NCI-H2196 treated with DMSO at 0.1 percent for 48 hours (cell line): ENCODE data around the gene P2RY2.

ENCODE experiments used
- DNase-seq: peaks from one replicate; lab custom pipeline; 2025; ENCODE audit not compliant: unreplicated experiment; lab: John Stamatoyannopoulos, UW

Gene P2RY2

DNA sequence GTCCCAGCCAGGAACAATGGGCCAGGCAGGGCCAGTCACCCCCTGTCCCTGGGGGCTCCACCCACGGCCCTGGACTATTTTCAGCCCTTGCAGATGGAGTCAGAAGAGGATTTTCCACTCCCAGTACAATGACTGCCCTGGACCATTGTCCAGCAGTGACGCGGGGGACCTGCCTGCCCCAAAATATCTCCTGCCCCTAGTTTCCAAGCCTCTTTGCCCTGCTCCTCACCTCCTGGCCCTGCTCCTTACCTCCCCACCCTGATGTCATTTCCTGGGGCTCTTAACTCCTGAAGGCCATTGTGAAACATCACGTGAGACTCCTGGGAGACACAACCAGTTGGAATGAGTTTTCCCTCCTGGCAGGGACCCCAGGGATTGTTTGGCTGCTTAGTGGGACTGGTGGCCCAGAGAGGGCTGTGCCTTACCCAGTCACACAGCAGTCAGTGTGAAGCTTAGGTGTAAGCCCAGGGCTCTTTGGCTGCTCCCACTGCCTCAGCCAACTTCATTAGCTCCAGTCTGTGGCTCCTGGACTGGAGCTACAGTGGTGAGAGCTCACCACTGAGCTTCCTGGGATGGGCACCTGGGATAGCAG is 22.2 kb downstream of the P2RY2 start:
- no peak for DNase-seq

DNA sequence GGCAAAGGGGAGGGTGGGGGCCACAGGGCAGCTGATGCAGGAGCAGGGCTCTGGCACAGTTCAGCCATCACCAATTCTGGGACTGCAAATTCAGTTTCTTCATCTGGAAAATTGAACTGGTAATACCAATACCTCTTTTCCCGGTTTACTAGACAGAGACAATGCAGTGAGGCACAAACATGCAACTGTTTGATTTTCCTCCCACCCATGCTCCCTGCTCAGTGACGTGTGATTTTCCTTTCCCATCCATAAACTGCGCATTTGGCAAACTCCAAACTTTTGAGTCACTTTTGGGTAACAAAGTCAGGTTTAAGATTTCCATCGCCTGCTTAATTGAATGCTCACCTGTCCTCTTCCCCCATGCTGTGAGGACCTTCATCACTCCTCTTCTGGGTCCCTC is 23.2 kb downstream of the P2RY2 start:
- no peak for DNase-seq

DNA sequence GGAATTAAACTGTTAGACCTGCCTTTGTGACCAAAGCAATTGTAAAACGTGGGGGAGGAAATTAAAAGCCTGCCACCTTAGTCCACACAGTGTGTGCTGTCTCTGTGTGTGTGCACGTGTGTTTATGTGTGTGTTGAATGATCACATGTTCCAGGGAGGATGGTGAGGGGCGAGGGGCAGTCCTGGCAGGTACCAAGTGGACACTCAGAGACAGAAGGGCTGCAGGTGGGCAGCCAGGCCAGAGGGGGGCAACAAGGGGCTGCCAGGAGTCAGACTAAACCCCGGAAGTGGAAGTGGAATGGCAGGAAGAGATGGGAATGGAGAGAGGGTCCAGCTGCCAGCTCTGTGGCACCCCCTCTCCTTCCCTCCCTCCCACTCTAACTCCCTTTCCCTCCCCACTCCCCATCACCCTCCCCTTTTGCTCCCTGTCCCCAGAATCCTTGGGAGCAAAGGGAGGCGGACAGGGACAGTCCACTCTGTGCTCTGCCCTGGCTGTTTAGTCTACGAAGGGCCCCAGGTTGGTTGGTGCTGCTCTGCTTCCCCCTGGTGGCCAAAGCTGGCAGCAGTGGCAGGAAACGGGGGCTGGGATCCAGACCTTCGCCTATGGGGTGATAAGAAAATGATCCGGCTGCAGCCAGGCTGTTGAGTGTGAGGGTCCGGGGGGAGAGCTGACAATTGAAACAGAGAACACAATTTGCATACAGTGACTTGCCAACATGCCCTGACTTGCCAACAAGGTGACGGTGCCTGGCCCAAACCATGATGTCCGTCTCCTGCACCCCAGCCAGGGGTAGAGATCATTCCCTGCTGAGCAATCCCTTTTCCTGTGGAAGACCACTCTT is 24.4 kb downstream of the P2RY2 start:
- peak; percentile 24 for DNase-seq

DNA sequence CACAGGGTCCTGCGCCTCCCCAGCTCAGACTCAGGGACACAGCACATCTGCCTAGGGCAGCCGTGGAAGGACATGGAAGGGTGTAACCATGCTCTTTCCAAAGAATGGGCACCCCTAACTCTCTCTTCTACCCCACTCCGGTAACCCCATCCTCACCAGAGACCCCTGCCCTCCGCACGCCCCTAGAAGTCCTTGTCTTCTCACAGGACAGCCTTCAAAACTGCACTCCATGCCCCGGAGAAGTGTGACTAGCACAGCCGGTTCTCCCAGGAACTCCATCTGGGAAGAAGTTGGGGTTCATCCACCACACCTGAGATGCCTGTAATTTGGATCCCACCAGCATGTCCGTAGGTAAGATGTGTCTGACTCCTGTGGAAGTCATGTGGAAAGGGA is 25.0 kb downstream of the P2RY2 start:
- no peak for DNase-seq

DNA sequence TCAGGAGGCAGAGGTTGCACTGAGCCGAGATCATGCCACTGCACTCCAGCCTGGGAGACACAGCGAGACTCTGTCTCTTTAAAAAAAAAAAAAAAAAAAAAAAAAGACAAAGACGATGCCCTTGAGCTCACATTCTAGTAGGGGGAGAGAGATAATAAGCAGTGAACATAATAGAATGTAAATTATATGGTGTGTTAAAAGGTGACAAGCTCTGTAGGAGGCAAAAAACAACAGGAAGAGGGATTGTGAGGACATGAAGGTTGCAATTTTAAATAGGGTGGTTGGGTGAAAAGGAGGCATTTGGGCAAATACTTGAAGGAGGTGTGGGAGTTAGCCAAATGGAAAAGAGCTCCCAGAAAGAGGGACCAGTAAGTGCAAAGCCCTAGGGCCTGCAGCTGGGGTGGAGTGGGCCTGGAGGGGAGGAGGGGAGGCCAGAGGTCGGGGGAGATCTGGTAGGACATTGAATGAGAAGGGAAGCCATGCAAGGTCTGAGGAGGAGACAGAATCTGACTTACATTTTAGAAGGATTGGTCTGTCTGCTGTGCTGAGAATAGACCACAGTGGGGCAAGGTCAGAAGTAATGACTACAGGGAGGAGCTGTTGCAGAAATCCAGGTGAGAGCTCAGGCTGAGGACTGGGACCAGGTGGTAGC is 26.6 kb downstream of the P2RY2 start:
- DNase-seq, result no peak

DNA sequence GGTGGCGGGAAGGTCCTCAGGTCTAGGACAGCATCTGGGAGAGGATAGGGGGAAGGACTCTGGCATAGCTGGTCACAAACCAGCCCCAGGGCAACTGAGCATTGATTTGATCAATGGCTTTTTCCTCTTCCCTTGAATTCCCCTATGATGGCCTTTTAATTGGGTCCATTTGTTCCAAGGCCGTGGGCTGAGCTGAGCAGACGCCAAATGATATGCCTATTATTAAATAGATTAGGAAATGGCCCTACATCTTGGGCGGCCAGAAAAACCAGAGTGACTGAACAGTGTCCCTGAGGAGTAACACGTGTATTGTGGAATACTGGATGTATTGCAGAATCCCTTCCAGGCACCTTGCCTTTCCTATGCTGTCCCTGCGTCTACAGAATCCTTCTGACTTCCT is 27.4 kb downstream of the P2RY2 start:
- DNase-seq, result no peak

DNA sequence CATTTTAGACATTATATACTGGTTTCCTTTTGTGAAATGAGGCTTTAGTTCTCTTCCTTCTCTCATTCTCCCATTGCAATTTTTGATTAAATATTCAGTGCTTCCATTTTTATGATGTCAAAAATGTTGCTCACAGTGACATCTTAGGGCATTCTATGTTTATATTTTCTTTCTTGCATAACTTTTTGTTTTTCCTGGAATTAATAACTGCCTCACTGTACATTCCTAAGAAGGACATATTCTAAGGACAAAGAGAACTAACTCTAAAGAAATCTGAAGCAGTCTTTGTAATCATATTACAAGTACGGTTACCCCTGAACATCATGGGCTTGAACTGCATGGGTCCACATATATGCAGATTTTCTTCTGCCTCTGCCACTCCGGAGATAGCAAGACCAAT is 28.2 kb downstream of the P2RY2 start:
- no peak for DNase-seq

DNA sequence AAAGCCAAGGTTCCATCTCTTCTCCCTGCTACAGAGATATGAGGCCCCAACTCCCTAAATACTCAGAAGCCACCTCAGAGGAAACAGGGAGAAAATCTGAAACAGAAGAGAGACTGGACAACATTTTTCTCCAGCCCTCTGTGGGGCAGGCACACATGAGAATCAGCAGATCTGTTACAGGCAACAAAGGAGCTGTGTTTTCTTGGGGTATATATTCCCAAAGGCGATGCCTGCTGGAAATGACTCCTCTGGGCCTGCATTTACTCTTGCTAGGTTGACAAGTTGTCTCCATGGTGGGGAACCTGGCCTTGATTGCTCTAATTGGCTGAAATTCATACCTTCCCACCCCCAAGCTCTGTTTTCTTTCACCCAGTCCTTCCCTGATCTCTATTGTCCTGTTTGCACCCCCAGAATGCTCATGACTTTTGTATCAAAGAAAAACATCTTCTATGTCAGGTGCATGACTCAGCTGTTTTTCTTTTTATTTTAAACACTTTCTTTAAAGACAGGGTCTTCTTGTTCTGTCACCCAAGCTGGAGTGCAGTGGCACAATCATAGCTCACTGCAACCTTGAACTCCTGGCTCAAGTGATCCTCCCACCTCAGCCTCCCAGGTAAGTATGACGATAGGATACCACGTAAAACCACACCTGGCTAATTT is 30.6 kb downstream of the P2RY2 start:
- no peak for DNase-seq

DNA sequence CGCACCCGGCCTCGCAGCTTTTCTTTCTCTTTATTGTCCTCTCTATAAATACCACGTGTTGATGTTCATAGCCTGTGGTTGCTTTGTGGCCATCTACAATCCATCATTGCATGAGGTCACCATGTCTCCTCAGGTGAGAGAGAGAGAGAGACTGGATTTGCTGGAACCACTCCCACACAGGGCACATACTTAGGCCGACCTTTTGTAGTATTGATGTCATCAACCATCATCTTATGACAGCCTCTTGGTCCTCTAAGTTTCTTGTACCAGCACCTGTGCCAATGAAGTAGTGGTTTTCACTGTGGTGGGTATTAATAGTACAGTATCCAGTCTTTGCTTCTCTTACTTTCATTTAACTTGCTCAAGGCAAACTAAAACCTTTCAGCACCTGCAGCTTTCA is 31.2 kb downstream of the P2RY2 start:
- DNase-seq, result no peak

DNA sequence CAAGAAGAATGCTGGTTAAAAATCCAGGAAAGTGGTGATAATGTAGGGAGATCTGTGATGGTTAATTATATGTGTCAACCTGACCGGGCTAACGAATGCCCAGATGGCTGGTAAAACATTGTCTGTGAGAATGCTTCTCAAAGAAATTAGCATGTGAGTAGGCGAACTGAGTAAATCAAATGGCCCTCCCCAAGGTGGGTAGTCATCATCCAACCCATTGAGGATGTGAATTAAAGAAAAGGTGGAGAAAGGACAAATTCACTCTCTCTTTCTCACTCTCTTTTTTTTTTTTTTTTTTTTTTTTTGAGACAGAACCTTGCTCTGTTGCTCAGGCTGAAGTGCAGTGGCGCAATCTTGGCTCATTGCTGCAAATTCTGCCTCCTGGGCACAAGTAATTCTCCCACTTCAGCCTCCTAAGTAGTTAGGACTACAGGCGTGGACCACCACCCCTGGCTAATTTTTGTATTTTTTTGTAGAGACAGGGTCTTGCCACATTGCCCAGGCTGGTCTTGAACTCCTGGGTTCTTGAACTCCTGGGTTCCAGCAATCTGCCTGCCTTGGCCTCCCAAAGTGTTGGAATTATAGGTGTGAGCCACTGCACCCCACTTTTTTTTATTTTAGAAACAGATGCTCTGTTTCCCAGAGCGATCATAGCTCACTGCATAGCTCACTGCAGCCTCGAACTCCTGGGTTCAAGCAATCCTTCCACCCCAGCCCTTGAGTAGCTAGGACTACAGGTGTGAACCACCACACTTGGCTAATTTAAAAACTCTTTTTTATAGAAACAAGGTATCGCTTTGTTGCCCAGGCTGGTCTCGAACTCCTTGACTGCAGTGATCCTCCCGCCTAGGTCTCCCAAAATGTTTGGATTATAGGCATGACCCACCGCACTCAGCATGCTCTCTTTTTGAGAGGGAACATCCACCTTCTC is 32.0 kb downstream of the P2RY2 start:
- no peak for DNase-seq

DNA sequence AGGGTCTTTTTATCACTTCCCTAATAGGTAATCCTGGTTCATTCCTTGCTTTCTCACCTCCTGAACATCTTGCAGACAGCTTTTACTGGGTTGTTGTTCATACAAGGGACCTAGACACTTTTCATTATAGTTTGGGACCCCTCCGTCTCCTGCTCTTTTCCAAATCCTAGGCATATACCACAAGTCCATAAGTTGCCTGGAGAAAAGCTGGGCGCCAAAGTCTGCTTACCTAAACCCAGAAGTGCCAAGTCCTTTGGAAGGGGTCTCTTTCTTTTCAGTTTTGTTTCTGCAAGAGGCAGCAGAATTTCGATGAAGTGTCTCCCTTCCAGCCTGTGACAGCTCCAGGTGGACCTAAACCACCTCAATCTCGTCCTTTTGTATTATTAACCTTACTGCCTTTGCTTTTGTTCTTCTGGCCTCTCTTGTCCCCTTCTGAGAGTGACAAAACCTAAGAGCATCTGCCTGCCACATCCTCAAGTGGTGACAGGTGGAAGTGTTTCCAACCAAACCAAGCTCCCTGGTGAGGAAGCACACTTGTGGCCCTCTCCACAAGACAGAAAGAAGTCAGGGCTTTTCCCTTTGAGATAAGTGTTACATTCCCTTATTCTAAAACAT is 34.6 kb downstream of the P2RY2 start:
- DNase-seq, result no peak

DNA sequence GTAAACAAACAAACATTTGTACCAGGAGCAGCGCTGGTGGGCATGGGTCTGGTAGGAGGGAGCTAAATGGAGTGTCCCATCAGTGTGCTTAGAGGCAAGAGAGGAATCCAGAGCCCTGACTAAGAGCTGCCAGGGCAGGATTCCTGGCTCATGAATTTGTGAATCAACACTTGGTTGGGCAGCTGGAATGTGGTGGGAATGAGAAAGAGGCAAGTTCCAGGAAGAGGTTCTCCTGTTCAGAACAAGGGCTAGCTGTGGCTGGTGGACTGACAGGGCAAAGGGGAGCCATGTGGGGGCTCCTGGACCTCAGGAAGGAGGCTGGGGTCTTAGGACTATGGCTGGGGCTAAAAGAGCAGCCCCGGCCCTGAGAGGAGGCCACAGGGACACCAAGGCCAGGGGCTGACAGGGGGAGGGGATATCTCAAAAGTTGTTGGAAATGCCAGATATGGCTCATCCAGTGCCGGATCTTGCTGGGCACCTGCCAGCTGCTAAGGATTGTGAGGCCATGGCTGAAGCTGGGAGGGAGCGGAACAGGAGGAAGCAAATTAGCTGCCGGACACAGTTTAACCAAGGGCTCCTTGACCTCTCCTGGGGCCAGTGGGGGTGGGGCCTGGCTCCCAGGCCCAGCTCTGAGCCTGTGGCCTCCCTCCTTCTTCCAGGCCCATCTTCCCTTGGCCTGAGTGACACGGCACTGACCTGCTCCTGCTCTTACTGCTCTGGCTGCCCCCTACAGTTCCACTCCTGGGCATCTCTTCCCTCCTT is 39.4 kb downstream of the P2RY2 start:
- no peak for DNase-seq

DNA sequence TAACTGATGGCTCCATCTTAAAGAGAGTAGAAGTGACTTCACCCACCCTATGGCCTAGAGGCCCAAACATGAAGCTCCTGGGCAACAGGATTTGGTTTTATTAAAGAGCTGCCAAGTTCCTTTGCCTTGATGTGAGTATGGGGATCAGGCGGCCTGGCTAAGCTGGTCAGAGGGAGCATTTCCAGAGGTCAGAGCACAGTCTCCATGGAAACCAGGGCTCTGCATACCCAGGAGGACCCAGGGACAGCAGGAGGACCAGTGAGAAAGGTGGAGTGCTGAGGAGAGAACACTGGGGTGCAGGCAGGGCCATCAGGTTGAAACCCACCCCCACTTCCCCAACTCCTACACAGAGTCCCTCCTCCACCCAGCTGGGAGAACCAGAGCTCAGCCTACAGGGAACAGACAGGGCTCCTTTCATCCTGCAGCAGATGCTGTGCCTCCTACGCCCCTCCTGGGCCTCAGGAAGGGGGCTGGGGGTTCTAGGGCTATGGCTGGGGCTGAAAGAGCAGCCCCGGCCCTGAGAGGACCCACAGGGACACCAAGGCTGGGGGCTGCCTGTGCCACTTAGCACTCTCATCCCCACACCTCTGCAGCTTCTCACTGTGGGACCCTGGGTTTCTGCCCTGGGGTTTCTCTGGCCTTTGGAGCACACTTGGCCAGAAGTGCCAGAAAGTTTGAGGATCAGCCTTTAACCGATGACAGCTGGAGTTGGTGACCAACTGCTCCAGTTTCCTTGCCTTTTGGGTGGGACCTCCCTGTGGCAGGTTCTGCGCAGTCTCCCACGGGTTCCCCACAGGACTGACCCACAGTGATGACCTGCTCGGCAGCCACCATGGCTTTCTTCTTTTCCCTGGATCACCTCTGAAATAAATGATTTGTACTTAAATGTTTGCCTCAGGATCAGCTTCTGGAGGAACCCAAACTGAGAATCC is 40.3 kb downstream of the P2RY2 start:
- no peak for DNase-seq

DNA sequence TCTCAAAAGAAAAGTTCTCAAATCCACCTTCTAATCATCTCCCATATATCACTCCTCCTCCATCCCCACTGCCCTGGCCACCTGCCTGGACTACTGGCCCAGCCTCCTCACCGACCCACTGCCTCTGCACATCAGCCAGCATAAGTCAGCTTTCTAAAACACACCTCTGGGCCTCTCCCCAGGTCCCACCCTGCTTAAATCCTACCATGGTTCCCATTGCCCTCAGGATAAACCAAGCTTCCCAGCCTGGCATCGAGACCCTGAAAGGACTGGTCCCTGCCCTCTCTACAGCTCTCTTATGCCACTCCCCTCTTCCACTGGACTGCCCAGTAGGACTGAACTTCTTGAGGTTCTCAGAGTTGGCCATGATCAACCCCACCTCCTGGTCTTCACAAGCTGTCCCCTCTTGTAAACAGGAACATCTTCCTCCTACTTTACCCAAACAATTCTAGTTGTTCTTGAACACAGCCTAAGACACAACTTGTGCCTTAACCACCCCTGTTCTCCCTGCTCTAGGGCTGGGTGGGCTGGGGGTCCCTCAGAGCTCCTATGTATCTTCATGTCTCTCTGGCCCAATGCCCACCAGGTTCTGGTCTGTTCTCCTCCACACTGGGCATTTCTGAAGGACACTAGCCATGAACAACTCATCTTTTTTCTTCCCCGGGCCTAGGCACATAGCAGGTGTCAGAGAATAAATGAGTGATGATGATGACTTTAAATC is 41.5 kb downstream of the P2RY2 start:
- DNase-seq, result no peak

DNA sequence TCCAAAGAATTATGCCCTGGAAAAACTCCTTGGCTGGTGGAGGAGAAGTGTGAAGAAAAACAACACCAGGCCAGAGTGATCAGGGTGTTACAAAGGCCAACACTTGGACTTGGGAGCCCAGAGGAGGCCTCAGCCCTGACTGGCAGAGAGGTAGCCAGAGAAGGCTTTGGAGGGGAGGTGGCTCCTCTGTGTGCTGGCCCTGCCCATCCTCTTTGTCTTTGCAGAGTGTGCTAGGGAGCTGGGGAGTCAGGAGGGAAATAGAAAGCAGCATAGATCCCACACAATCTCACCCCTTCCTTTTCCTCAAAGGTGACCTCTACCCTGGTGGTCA is 42.0 kb downstream of the P2RY2 start:
- DNase-seq, result no peak

DNA sequence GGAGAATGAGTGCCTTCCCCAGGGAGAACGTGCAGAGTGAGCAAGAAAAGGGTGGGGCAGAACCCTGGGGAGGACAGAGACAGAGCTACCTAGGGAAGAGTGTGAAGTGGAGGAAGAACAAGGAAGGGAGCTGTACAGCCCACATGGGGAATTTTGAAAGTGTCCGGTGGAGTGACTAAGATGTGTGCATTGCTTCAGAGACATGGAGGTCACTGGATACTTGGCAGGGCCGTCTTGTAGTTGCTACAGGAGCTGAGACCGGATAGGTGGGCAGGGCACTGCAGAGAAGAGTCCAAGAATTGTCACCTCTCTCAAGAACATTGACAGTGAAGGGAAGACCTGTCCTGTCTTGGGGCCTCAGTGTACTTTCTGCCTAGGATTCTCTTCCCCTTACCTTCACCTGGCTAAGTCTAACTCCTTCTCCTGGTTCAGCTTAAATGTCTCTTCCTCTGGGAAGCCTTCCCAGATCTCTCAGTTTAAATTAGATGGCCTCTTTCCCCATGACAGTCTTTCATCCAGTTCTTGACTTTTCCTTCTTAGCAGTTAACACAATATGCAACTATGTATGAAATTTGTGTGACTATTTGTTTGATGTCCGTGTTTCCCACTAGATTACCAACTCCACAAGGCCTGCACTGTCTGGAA is 44.9 kb downstream of the P2RY2 start:
- no peak for DNase-seq

DNA sequence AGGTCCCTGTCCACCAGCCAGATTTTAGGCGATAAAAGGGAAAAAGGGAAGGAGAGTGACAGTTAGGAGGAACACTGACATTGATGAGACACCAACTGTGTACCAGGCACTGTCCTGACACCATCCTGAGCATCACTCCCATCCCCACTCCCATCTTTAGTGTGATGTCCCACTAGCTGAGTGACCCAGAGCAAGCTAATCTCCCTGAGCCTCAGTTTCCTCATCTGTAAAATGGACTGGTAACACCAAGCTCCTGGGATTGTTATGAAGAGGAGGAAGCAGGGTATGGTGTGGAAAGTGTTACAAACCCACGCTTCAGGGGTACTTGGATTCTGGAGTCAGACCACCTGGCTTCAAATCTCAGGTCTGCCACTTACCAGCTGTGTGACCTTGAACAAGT is 45.6 kb downstream of the P2RY2 start:
- no peak for DNase-seq
